NCI-H510A (cell line): ENCODE measurements around the gene CLIC4.
"Not testable (repeated sequence)": the region's sequence is repeated elsewhere in the genome, so short reads cannot be mapped to it uniquely, and the experiment has no call there.

Experiments used
- DNase-seq: peaks from one replicate; lab custom pipeline; 2025; lab: John Stamatoyannopoulos, UW

Gene CLIC4

GRCh38 chr1:24811494-24811893, 66.2 kb downstream of the CLIC4 start:
- DNase-seq = not testable (repeated sequence)

- not testable (repeated sequence) for DNase-seq
These were observed 75.0 kb downstream of the CLIC4 start for GRCh38 chr1:24820221-24820620.

GRCh38 chr1:24822887-24823286, 77.6 kb downstream of the CLIC4 start:
- DNase-seq = no peak

GRCh38 chr1:24823486-24823885, 78.2 kb downstream of the CLIC4 start:
- not testable (repeated sequence) for DNase-seq

- no peak for DNase-seq
These were observed 79.9 kb downstream of the CLIC4 start for GRCh38 chr1:24825174-24825573.

GRCh38 chr1:24826510-24826909, 81.3 kb downstream of the CLIC4 start:
- no peak for DNase-seq

- no peak for DNase-seq
These were observed 82.3 kb downstream of the CLIC4 start for GRCh38 chr1:24827379-24828135.

- DNase-seq = no peak
These were observed 83.1 kb downstream of the CLIC4 start for GRCh38 chr1:24828183-24828886.

GRCh38 chr1:24828887-24829192, 83.6 kb downstream of the CLIC4 start:
- DNase-seq = no peak

- DNase-seq = no peak
These were observed 85.5 kb downstream of the CLIC4 start for GRCh38 chr1:24830680-24831272.

GRCh38 chr1:24841593-24841992, 96.3 kb downstream of the CLIC4 start:
- no peak for DNase-seq

GRCh38 chr1:24846671-24847070, 101.4 kb downstream of the CLIC4 start:
- no peak for DNase-seq

- DNase-seq = peak; percentile 54
These were observed 103.0 kb downstream of the CLIC4 start for GRCh38 chr1:24847995-24848881.

GRCh38 chr1:24849672-24850295, 104.5 kb downstream of the CLIC4 start:
- no peak for DNase-seq

- no peak for DNase-seq
These were observed 105.2 kb downstream of the CLIC4 start for GRCh38 chr1:24850328-24850920.

GRCh38 chr1:24853649-24854048, 108.4 kb downstream of the CLIC4 start:
- DNase-seq = no peak

GRCh38 chr1:24855474-24855873, 110.2 kb downstream of the CLIC4 start:
- DNase-seq = no peak

- no peak for DNase-seq
These were observed 111.7 kb downstream of the CLIC4 start for GRCh38 chr1:24856787-24857506.

- no peak for DNase-seq
These were observed 112.4 kb downstream of the CLIC4 start for GRCh38 chr1:24857507-24858133.

- no peak for DNase-seq
These were observed 113.0 kb downstream of the CLIC4 start for GRCh38 chr1:24858277-24858676.
